DMS114 treated with DMSO at 0.1 percent for 48 hours (cell line): ENCODE results near the gene ZBTB40.

Source experiments
- DNase-seq: peaks from one replicate; lab custom pipeline; 2025; ENCODE audit not compliant: unreplicated experiment; lab: John Stamatoyannopoulos, UW

The ZBTB40 gene

DNA sequence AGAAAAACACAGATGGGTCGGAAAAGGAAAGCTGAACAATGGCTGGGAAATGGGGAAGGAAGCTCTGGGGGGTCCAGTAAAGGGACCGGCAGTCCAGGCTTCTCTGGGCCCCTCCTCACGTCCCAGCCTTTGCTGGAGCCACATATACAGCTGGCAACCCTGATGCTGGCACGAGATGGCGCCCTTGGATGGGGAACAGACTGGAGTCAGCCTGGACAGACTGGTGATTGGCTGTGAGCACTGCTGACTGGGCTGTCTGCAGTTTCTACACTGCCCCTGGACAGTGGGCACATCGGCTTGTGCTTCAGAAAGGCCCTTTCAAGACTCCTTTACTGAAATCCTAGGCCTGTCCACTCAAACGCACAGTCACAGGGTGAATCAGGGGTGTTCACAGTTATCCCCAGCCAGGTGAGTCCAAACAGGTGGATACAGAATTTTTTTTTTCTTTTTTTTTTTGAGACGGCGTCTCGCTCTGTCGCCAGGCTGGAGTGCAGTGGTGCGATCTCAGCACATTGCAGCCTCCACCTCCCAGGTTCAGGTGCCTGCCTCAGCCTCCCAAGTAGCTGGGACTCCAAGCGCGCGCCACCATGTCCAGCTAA lies 31.1 kb upstream of the ZBTB40 start:
- DNase-seq: peak; percentile 86

- no peak for DNase-seq
These were observed 24.9 kb upstream of the ZBTB40 start for GRCh38 chr1:22426781-22427180.

- peak; percentile 91 for DNase-seq
These were observed 23.0 kb upstream of the ZBTB40 start for GRCh38 chr1:22428672-22429071.

- no peak for DNase-seq
These were observed 19.7 kb upstream of the ZBTB40 start for GRCh38 chr1:22431965-22432364.

DNA sequence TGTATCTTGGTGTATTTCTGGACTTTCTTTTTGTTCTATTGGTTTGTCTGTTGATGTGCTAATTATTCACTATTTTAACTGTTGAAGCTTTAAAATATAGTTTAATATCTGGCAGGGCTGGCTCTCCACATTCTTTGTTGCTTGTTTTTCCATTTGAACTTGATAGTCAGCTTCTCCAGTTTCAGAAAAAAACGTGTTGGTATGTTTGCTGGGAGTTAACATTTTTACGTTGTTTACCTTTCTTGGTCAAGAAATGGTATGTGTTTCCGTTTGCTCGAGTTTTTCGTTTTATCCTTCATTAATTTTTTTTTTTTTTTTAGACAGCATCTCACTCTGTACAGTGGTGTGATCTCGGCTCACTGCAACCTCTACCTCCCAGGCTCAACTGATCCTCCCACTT lies 16.9 kb upstream of the ZBTB40 start:
- DNase-seq: no peak

DNA sequence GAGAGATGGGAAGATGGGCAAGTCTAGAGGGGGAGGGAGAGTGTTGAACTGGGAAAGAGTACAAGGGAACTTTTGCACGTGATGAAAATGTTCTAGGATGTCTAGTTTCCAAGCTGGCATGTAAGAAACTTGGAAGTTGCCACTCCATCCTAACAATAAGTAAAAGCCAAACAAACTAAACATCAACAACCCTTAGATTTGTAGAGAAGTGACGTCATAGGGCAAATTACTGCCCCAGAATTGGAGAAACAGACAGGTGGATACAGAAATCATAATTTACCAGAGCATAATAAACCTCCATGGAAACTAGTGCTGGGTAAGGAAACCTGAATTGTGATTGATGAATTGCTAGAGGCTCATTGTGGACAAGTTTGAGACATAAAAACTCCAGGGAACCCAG lies 14.7 kb upstream of the ZBTB40 start:
- DNase-seq: no peak

- no peak for DNase-seq
These were observed 14.1 kb upstream of the ZBTB40 start for GRCh38 chr1:22437573-22437972.

DNA sequence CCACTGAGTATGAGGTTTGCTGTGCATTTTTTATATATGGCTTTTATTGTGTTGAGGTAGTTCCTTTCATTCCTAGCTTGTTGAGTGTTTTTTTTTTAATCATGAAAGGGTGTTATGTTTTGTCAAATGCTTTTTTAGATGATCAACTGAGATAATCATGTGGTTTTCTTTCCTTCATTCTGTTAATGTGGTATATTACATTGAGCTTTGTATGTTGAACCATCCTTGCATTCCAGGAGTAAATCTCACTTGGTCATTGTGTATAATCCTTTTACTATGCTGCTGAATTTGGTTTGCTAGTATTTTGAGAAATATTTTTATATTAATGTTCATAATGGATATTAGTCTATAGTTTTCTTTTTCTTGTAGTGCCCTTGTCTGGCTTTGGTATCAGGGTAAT lies 11.1 kb upstream of the ZBTB40 start:
- DNase-seq: no peak

DNA sequence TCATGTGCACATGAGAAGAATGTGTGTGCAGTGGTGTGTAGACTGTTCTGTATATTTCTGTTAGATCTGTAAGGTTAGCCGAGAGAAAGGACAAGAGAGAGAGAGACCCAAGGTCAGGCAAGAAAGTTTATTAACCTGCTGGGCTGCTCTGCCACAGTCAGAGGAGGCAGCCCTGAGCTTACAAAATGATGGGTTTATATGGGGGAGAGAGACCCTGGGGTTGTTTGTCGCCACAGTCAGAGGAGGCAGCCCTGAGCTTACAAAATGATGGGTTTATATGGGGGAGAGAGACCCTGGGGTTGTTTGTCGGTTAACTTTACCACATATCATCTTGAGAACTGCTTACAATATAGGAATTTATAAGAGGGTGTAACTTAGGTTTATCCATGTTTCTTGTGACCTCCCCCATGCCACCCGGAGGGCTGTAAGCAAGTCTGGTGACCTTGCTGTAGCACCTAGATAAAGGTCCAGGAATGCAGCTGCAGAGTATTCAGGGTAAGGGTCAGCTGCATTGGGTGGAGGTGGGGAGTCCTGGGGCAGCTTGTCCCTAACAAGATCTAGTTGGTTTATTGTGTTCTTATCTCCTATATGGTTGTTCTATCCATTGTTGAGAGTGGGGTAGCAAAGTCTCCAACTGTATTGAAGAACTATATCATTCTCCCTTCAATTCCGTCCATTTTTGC lies 9.3 kb upstream of the ZBTB40 start:
- no peak for DNase-seq

- DNase-seq: no peak
These were observed 8.3 kb upstream of the ZBTB40 start for GRCh38 chr1:22443332-22443731.

DNA sequence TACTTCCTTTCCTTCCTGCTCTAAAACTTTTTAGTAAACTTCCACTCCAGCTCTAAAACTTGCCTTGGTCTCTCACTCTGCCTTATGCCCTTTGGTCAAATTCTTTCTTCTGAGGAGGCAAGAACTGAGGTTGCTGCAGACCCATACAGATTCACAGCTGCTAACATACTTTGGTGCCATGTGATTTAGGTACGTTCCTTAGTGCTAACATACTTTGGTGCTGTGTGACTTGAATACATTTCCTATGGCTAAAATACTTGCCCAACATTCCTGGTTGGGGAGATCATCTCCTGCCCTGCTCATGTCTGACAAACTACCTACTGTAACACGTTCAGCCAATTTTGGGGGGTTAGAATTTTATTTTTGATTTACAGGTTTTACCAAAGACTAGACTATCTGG lies 6.8 kb upstream of the ZBTB40 start:
- no peak for DNase-seq

DNA sequence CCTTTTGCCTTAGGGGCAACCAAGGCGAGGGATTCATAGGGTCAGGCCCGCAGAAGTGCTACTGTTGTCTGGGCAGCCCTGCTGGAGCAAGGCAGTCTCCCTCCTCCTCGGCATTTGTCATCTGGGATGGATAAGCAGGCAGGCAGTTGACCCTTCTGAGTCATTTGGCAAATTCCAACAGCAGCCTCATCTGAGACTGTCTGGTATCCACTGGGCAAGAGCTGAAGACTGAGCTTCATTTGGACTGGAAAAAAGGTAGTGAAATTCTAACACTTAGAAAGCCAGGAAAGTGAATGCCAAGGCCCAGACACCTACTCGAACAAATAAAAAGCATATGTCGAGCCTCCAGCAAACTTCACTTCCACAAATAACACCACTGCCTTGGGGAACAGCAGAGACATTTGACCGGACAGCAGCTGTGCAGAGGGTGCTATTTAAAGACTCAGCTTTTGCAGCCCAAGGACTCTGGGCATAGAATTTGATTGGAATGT lies 4.0 kb upstream of the ZBTB40 start:
- DNase-seq: no peak

GRCh38 chr1:22449636-22450035 lies 2.0 kb upstream of the ZBTB40 start:
- DNase-seq: no peak

DNA sequence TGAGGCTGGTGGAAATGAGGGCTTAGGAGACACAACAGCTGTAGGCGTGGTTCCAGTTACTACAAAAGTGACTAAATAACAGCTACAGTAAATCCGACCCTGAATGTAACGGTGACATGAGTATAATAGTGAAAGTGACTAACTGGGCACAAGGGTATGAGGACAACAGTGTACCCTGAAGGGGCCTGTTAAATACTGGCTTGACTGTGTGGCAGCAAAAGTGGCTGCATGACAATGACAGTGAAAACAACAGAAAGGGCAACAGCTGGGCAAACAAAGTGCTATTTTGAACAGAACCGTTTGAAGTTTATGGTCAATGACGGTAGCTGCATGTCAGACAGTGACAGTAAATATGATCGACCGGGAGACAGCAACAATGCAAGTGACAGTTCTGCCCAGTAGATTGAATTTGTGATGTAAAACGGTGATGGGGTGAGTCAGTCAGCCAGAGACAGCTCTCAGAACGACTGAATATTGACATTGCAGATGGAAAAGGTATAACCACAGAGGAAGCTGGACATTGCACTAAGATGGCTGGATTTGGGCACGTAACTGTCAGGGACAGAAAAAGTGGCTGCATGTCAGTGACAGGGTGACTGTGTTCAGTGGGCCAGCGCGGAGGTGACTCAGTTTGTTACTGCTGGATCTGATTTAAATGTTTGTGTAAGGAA lies 1.2 kb upstream of the ZBTB40 start:
- DNase-seq: no peak

DNA sequence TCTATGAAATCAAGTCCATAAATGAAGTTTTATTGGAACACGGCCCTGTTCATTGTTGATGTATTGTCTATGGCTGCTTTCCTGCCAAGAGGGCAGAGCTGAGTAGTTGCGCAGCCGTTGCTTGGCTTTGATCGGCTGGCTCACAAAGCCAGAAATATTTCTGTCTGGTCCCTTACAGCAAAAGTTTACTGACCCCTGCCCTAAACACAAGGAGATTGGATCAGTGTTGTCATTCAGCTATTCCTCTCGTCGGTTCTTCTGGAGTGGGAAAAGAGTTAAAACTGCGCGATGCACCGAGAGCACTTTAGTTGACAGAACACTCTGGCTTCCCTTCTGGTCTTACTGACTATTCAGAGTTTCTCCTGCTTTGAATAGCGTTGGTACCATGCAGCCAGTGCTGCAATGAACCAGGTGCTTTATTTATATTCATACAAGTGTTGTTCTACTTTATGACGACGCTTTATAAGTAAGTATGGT lies 868 bp downstream of the ZBTB40 start:
- no peak for DNase-seq

DNA sequence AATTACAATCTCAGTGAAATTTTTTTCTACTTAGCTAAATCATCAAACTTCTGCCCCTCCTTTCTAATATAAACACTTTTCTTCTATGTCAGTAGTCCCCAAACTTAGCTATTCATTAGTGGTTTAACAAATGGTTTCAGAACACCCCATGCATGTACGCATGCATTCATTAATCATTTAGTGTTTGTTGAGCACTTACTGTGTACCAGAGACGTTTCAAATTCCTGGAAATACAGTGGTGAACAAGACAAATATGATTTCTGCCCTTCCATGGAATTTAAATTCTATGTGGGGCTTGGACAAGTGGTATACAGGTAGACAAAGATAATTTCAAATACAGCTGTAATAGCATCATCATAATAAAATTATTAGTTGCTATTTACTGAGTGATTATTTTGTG lies 1.5 kb downstream of the ZBTB40 start:
- no peak for DNase-seq

DNA sequence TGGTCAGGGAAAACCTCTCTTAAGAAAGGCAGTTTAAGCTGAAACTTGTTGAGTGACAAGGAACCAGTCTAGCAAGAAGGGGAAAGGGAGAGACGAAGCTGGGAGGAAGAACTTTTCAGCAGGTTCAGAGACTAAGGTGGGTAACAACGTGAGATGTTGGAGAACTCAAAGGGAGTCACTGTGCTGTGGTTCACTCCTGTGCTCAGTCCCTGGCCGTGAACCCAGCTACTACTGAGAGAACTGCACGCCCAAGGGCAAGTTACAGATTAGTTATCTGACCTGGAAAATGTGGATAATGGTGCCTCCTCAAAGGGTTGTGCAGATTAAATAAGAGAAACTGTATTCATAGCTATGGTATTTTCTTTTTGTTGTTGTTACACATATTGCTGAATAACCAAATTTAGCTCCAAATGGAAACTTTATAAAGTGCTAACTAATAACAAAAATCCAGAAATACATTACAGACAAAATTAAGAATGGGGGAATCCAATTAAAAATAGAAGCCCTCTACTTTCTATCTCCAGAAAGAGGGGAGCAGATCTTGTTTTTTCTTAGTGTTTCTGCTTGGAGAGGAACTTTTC lies 2.9 kb downstream of the ZBTB40 start:
- no peak for DNase-seq

- DNase-seq: no peak
These were observed 5.7 kb downstream of the ZBTB40 start for GRCh38 chr1:22457345-22457744.

GRCh38 chr1:22457836-22458235 lies 6.2 kb downstream of the ZBTB40 start:
- no peak for DNase-seq

GRCh38 chr1:22461100-22461499 lies 9.4 kb downstream of the ZBTB40 start:
- no peak for DNase-seq

DNA sequence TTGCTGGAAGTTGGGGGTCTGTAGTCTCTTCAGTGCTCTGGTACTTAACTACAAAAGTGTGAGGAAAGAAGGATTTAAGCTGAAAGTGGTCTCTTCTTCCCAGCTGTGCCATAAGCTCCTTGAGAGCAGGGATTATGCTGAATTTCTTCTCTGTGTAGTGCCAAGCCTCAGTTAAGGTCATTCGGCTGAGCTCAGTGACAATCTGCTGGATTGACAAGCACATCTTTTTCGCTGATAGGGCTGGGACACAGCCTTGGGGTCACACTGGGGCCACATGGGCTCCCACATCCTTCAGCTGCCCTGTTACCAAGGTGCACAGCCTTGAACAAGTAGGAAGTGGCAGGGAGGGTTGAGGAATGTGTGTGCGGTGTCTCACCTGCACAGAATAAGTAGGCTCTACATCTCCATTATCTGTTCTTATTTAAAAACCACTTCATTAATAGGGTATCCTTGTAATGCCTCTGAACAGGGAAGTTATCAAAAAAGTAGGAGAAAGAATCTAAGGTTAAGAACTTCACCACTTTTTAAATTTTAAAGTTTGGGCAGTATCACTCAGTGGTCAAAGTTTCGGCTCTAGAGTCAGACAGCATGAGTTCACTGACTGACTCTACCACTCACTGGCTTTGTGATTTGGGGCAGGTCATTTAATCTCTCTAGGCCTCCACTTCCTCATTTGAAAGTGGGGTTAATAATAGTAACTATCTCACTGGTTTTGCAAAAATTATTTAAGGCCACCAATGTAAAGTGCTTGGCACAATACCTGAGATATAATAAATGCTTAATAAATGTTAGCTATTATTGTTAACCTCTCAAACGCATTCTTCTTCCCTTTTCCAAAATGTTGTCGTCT lies 10.3 kb downstream of the ZBTB40 start:
- no peak for DNase-seq
